Measurements from ENCODE around the gene STPG3. TPM values are rescaled to one million over a fixed set of nuclear protein-coding genes. Genes with fewer than 3 reads are reported as not detected.

Gene STPG3
- polyA plus RNA-seq, 1 of the 3 experiments (the other 2 are of a cell fraction), result not detected

GRCh38 chr9:137256856-137257255 lies 5.8 kb downstream of the STPG3 start:
- Histone ChIP-seq H3F3A (replicated peaks; ENCODE audit: insufficient read depth) (no peaks in the 10 kb centered on the region), H3K36me3 (replicated peaks in 1 of 2; ENCODE audit: control insufficient read depth in 1 of 2, insufficient read depth in 2 of 2, low read length in 1 of 2) (peaks cover 10 to 15% of the 10 kb centered on the region in 2 experiments), H3K9me2 (no peaks in the 10 kb centered on the region), H3K27me3 (ENCODE audit: insufficient read depth) (no peaks in the 10 kb centered on the region), H3K27ac (ENCODE audit: low read depth in 2 of 2, low read length in 1 of 2) (no peak overlapping the region; a peak in 1 of 4 replicates), H3K4me1 (ENCODE audit: control insufficient read depth in 1 of 2, insufficient read depth in 2 of 2, low read depth in 1 of 2, low read length in 1 of 2) (peaks cover 0 to 21% of the 10 kb centered on the region in 2 experiments; a peak in 1 of 4 replicates), H3K9me3 (no peaks in the 10 kb centered on the region), H2AFZ (ENCODE audit: low read depth) (no peak overlapping the region), H4K20me1 (ENCODE audit: insufficient read depth) (peaks cover 12% of the 10 kb centered on the region; the same call in 1 of the 2 replicates), H3K4me3 (ENCODE audit: low read depth in 2 of 2, low read length in 1 of 2) (no peak overlapping the region; a peak in 1 of 4 replicates), H3K79me2 (ENCODE audit: insufficient read depth) (peaks cover 47% of the 10 kb centered on the region), H3K4me2 (peak overlapping the region; percentile 95), H3K9ac (no peak overlapping the region)
- DNase-seq, result no peak
- WGBS (ENCODE audit: low lambda C conversion rate), result 88% methylated on average over 9 of the region's 15 CpGs
- TF ChIP-seq SMC3 (IDR thresholded peaks at IDR 0.05; ENCODE audit: low read depth, low read length) (no peak), EZH2phosphoT487 (IDR thresholded peaks at IDR 0.05; ENCODE audit: borderline replicate concordance, low read depth) (no peak), EP300 (IDR thresholded peaks at IDR 0.05; ENCODE audit: borderline replicate concordance in 1 of 2, low read depth in 1 of 2, low read length in 1 of 2) (no peak), RAD21 (IDR thresholded peaks at IDR 0.05; ENCODE audit: low read length) (no peak), USF2 (IDR thresholded peaks at IDR 0.05; ENCODE audit: borderline replicate concordance, low read depth, low read length) (no peak), POLR2AphosphoS5 (IDR thresholded peaks at IDR 0.05; ENCODE audit: low read depth, low read length) (no peak), MEF2A (IDR thresholded peaks at IDR 0.05; ENCODE audit: borderline replicate concordance, low read depth) (no peak), PBX3 (IDR thresholded peaks at IDR 0.05) (no peak), USF1 (IDR thresholded peaks at IDR 0.05; ENCODE audit: borderline replicate concordance, low read depth) (no peak), ZBTB33 (IDR thresholded peaks at IDR 0.05; ENCODE audit: borderline replicate concordance, low read depth) (no peak), SIN3A (IDR thresholded peaks at IDR 0.05; ENCODE audit: borderline replicate concordance, low read depth, low read length) (no peak)
- ChIA-PET POLR2A (interaction anchor here (1.3 to 6.6 kb wide), 2 partner anchors 16 to 20 kb away, joined by 3 to 83 read pairs; partner anchors contain the start of gene TUBB4B), CTCF (interaction anchor here (1.7 to 4.6 kb wide), 2 partner anchors 19 to 30 kb away, joined by 4 to 33 read pairs; no protein-coding TSS in a partner anchor)

Data from SK-N-SH (cell line).